GM18951 (cell line): ENCODE measurements around the gene CRAT.

ENCODE experiments used
- POLR2A ChIP-seq: IDR thresholded peaks from 4 replicates; pipeline ENCODE4 v1.6.1; 2011; ENCODE audit warnings: mild to moderate bottlenecking; ENCODE audit not compliant: insufficient read length, insufficient read depth; ENCODE audit errors: extremely low read depth
- in situ Hi-C: fragments of 300-500 bp; cut with MboI; formaldehyde crosslinking; loops from one replicate; pipeline ENCODE4 v1.12.0; 2022; ENCODE audit warnings: low sequenced_read_pairs, mixed read lengths, inconsistent platforms; ENCODE audit not compliant: unreplicated experiment

The CRAT gene

GRCh38 chr9:129103595-129103965, 7.0 kb downstream of the CRAT start:
- no peak for TF ChIP-seq POLR2A
- in situ Hi-C loops = no loop called here

GRCh38 chr9:129102791-129103594, 7.6 kb downstream of the CRAT start:
- TF ChIP-seq POLR2A = no peak

GRCh38 chr9:129102095-129102525, 8.5 kb downstream of the CRAT start:
- TF ChIP-seq POLR2A = no peak
- in situ Hi-C loops = no loop called here

More at GRCh38 chr9:129102791-129103594, 7.6 kb downstream of the CRAT start:
- in situ Hi-C loops = no loop called here

- in situ Hi-C loops = no loop called here
- TF ChIP-seq POLR2A = no peak
Observed at GRCh38 chr9:129101279-129101678, 9.3 kb downstream of the CRAT start.

- TF ChIP-seq POLR2A = no peak
- in situ Hi-C loops = no loop called here
Observed at GRCh38 chr9:129100383-129101169, 10.0 kb downstream of the CRAT start.

GRCh38 chr9:129098328-129098727, 12.3 kb downstream of the CRAT start:
- TF ChIP-seq POLR2A = no peak
- in situ Hi-C loops = no loop called here

- no peak for TF ChIP-seq POLR2A
- in situ Hi-C loops = no loop called here
Observed at GRCh38 chr9:129097671-129098306, 12.8 kb downstream of the CRAT start.

- in situ Hi-C loops = no loop called here
- TF ChIP-seq POLR2A = no peak
Observed at GRCh38 chr9:129095908-129096307, 14.7 kb downstream of the CRAT start.

- in situ Hi-C loops = no loop called here
- no peak for TF ChIP-seq POLR2A
Observed at GRCh38 chr9:129095170-129095667, 15.4 kb downstream of the CRAT start.

GRCh38 chr9:129094387-129095169, 16.0 kb downstream of the CRAT start:
- TF ChIP-seq POLR2A = no peak
- in situ Hi-C loops = no loop called here

- TF ChIP-seq POLR2A = no peak
- in situ Hi-C loops = no loop called here
Observed at GRCh38 chr9:129093602-129094386, 16.8 kb downstream of the CRAT start.

- in situ Hi-C loops = no loop called here
- TF ChIP-seq POLR2A = no peak
Observed at GRCh38 chr9:129089246-129089645, 21.3 kb downstream of the CRAT start.
